RPMI7951 (cell line): ENCODE results near the gene ZFYVE28. TPM values are rescaled to one million over a fixed set of nuclear protein-coding genes. Genes with fewer than 3 reads are reported as not detected.

Experiments
- DNase-seq: peaks from one replicate; pipeline ENCODE4 v3.0.0-alpha.2; 2012; ENCODE audit warnings: low read depth
- total RNA-seq: library from RNA; depleted of rRNA; stranded (reverse); fragments of >200 nt; shearing (Covaris generic); gene quantifications from 2 replicates; pipeline ENCODE4 v1.2.3, GENCODE V29; 2014

Gene ZFYVE28
- total RNA-seq, 1 experiment from 2014 or later = 4.2 TPM

- DNase-seq = peak; percentile 29
Observed at GRCh38 chr4:2261110-2261852, 157.2 kb downstream of the ZFYVE28 start.

- no peak for DNase-seq
Observed at GRCh38 chr4:2260344-2261109, 157.9 kb downstream of the ZFYVE28 start.

GRCh38 chr4:2259541-2260343, 158.7 kb downstream of the ZFYVE28 start:
- no peak for DNase-seq

- DNase-seq = no peak
Observed at GRCh38 chr4:2259036-2259540, 159.4 kb downstream of the ZFYVE28 start.

GRCh38 chr4:2258091-2259035, 160.1 kb downstream of the ZFYVE28 start:
- no peak for DNase-seq

- DNase-seq = no peak
Observed at GRCh38 chr4:2257361-2258081, 160.9 kb downstream of the ZFYVE28 start.

GRCh38 chr4:2256781-2257191, 161.7 kb downstream of the ZFYVE28 start:
- no peak for DNase-seq

GRCh38 chr4:2256156-2256731, 162.2 kb downstream of the ZFYVE28 start:
- no peak for DNase-seq

GRCh38 chr4:2255501-2256155, 162.8 kb downstream of the ZFYVE28 start:
- no peak for DNase-seq

- DNase-seq = no peak
Observed at GRCh38 chr4:2254665-2255500, 163.6 kb downstream of the ZFYVE28 start.

GRCh38 chr4:2253160-2254084, 165.0 kb downstream of the ZFYVE28 start:
- DNase-seq = no peak

GRCh38 chr4:2252530-2253091, 165.8 kb downstream of the ZFYVE28 start:
- no peak for DNase-seq

- DNase-seq = no peak
Observed at GRCh38 chr4:2251795-2252529, 166.5 kb downstream of the ZFYVE28 start.

GRCh38 chr4:2251073-2251794, 167.2 kb downstream of the ZFYVE28 start:
- no peak for DNase-seq

- DNase-seq = no peak
Observed at GRCh38 chr4:2250357-2251072, 167.9 kb downstream of the ZFYVE28 start.
